OCI-LY7 (cell line): Measurements from ENCODE around the gene GSG1.

ENCODE experiments used
- CTCF ChIP-seq: fragments of 200-600 bp; sonication (generic); conservative IDR thresholded peaks from 2 replicates; pipeline ENCODE4 v1.5.1; 2014; ENCODE audit warnings: mild to moderate bottlenecking, antibody characterized with exemption, low read length, moderate library complexity, mixed read lengths
- EZH2phosphoT487 ChIP-seq: fragments of 200-600 bp; sonication (generic); IDR thresholded peaks from 2 replicates; pipeline ENCODE4 v1.6.1; 2018; ENCODE audit warnings: low read depth, borderline replicate concordance, mild to moderate bottlenecking, mixed run types, antibody characterized with exemption, low read length, moderate library complexity, mixed read lengths

- no peak for TF ChIP-seq CTCF
- no peak for TF ChIP-seq EZH2phosphoT487
These were observed 38.2 kb upstream of the GSG1 start for GRCh38 chr12:13141686-13142085.
